H1 (cell line): Measurements from ENCODE around the gene ADD3. TPM values are rescaled to one million over a fixed set of nuclear protein-coding genes. Genes with fewer than 3 reads are reported as not detected.

Experiments
- CTCF ChIA-PET: fragments of 300-600 bp; sonication (Branson Sonifier 250); formaldehyde crosslinking; loops from one replicate; lab custom pipeline; 2021; ENCODE audit not compliant: partially characterized antibody; lab: Charles Lee
- POLR2A ChIA-PET: fragments of 300-600 bp; sonication (Branson Sonifier 250); formaldehyde crosslinking; loops from one replicate; lab custom pipeline; 2021; ENCODE audit warnings: inconsistent platforms; ENCODE audit not compliant: partially characterized antibody; lab: Charles Lee
- DNase-seq, 2 experiments: peaks; one replicate each; pipeline versions ENCODE4 v3.0.0 to v3.0.0-alpha.2; 2010 to 2022; ENCODE audit warnings: low spot score in 2 of 2, low read depth in 1 of 2, mixed read lengths in 1 of 2
- FAIRE-seq: peaks from 2 replicates; lab custom pipeline; 2011; peaks lifted over from hg19 to GRCh38; lab: Jason Lieb, UNC
- H2AFZ ChIP-seq: 2 replicates; pipeline ENCODE4 v1.8.1; 2012; ENCODE audit warnings: low read length, inconsistent platforms
- H2AK5ac ChIP-seq: 2 replicates; pipeline ENCODE4 v1.6.1; 2013; ENCODE audit warnings: low read depth, low read length
- H2BK120ac ChIP-seq: replicated peaks from 2 replicates; pipeline ENCODE3; 2013; ENCODE audit warnings: low read depth, low read length, inconsistent platforms
- H2BK12ac ChIP-seq: 2 replicates; pipeline ENCODE4 v1.6.1; 2013; ENCODE audit warnings: low read depth, low read length
- H2BK15ac ChIP-seq: 2 replicates; pipeline ENCODE4 v1.6.1; 2013; ENCODE audit warnings: low read length
- H2BK20ac ChIP-seq: 2 replicates; pipeline ENCODE4 v1.6.1; 2013; ENCODE audit warnings: low read length
- H2BK5ac ChIP-seq: 2 replicates; pipeline ENCODE4 v1.6.1; 2013; ENCODE audit warnings: low read depth, low read length
- H3K14ac ChIP-seq: 2 replicates; pipeline ENCODE4 v1.6.1; 2013; ENCODE audit warnings: inconsistent platforms; ENCODE audit not compliant: insufficient read length
- H3K18ac ChIP-seq: 2 replicates; pipeline ENCODE4 v1.6.1; 2013; ENCODE audit warnings: low read length; ENCODE audit errors: extremely low read depth
- H3K23ac ChIP-seq: 2 replicates; pipeline ENCODE4 v1.6.1; 2013; ENCODE audit warnings: inconsistent platforms; ENCODE audit not compliant: insufficient read length
- H3K23me2 ChIP-seq: 2 replicates; pipeline ENCODE4 v1.6.1; 2013; ENCODE audit warnings: low read depth, low read length
- H3K27ac ChIP-seq: 2 replicates; pipeline ENCODE4 v1.6.1; 2011; ENCODE audit warnings: low read depth, low read length, inconsistent platforms
- H3K27me3 ChIP-seq, 4 experiments: replicated peaks in 1 of 4; 1 replicate in 1 of 4; 2 replicates in 3 of 4; pipeline versions ENCODE4 v1.6.1 to v1.8.1; 2011 to 2013; ENCODE audit warnings: low read length in 3 of 4, mild to moderate bottlenecking in 3 of 4, inconsistent platforms in 2 of 4, mixed read lengths in 2 of 4, moderate library complexity in 1 of 4; ENCODE audit not compliant: control insufficient read depth in 3 of 4, insufficient read depth in 3 of 4; ENCODE audit errors: extremely low read depth in 1 of 4
- H3K36me3 ChIP-seq, 4 experiments: 2 replicates each; pipeline versions ENCODE4 v1.6.1 to v1.8.1; 2011 to 2013; ENCODE audit warnings: mild to moderate bottlenecking in 4 of 4, low read length in 3 of 4, moderate library complexity in 2 of 4, control low read depth in 1 of 4, inconsistent platforms in 1 of 4; ENCODE audit not compliant: insufficient read depth in 4 of 4, control insufficient read depth in 2 of 4
- H3K4ac ChIP-seq: replicated peaks from 2 replicates; pipeline ENCODE3; 2013; ENCODE audit warnings: low read length, low read depth, mixed read lengths, inconsistent platforms; ENCODE audit not compliant: insufficient read length
- H3K4me1 ChIP-seq, 4 experiments: replicated peaks in 1 of 4; 1 replicate in 1 of 4; 2 replicates in 3 of 4; pipeline versions ENCODE4 v1.6.1 to v1.8.1; 2011 to 2013; ENCODE audit warnings: low read length in 3 of 4, inconsistent platforms in 2 of 4, mixed read lengths in 1 of 4; ENCODE audit not compliant: insufficient read depth in 4 of 4, control insufficient read depth in 3 of 4
- H3K4me2 ChIP-seq, 2 experiments: 2 replicates each; pipeline versions ENCODE4 v1.6.1 to v1.8.1; 2011 to 2013; ENCODE audit warnings: low read depth in 2 of 2, low read length in 2 of 2, control low read depth in 1 of 2, inconsistent platforms in 1 of 2, mild to moderate bottlenecking in 1 of 2; ENCODE audit not compliant: insufficient read depth in 1 of 2
- H3K4me3 ChIP-seq, 4 experiments: fragments of 200-600, 300-600 bp in 1 of 4; sonication (generic), shearing (Covaris generic), sonication (Bioruptor Twin) in 1 of 4; 2 replicates each; pipeline versions ENCODE4 v1.5.1 to v1.8.1; 2011 to 2016; ENCODE audit warnings: low read length in 4 of 4, low read depth in 3 of 4, control low read depth in 2 of 4, inconsistent platforms in 2 of 4, mild to moderate bottlenecking in 2 of 4, mixed read lengths in 1 of 4, moderate library complexity in 1 of 4; ENCODE audit not compliant: insufficient read depth in 2 of 4; ENCODE audit errors: extremely low read depth in 1 of 4
- H3K56ac ChIP-seq: replicated peaks from 2 replicates; pipeline ENCODE3; 2013; ENCODE audit warnings: low read depth, mild to moderate bottlenecking, mixed read lengths, low read length, inconsistent platforms; ENCODE audit not compliant: insufficient read length
- H3K79me1 ChIP-seq: 2 replicates; pipeline ENCODE4 v1.6.1; 2013; ENCODE audit warnings: low read depth, low read length, control low read depth
- H3K79me2 ChIP-seq, 2 experiments: 2 replicates each; pipeline versions ENCODE4 v1.6.1 to v1.8.1; 2012 to 2013; ENCODE audit warnings: low read length in 2 of 2, mild to moderate bottlenecking in 2 of 2, inconsistent platforms in 1 of 2; ENCODE audit not compliant: insufficient read depth in 2 of 2, control insufficient read depth in 1 of 2
- H3K9ac ChIP-seq, 4 experiments: replicated peaks in 1 of 4; 1 replicate in 1 of 4; 2 replicates in 3 of 4; pipeline versions ENCODE4 v1.6.1 to v1.8.1; 2011 to 2013; ENCODE audit warnings: low read depth in 3 of 4, low read length in 3 of 4, control low read depth in 2 of 4, mild to moderate bottlenecking in 2 of 4, moderate library complexity in 2 of 4, inconsistent platforms in 1 of 4; ENCODE audit errors: extremely low read depth in 1 of 4
- H3K9me3 ChIP-seq, 2 experiments: 2 replicates each; pipeline versions ENCODE4 v1.6.1 to v1.8.1; 2012 to 2013; ENCODE audit warnings: mild to moderate bottlenecking in 2 of 2, moderate library complexity in 2 of 2, control low read depth in 1 of 2, inconsistent platforms in 1 of 2, low read depth in 1 of 2, low read length in 1 of 2, mixed read lengths in 1 of 2; ENCODE audit not compliant: insufficient read depth in 2 of 2
- H4K20me1 ChIP-seq, 2 experiments: replicated peaks in 1 of 2; 2 replicates each; pipeline versions ENCODE3 to v1.8.1; 2011 to 2013; ENCODE audit warnings: inconsistent platforms in 2 of 2, low read length in 2 of 2, mild to moderate bottlenecking in 1 of 2; ENCODE audit not compliant: insufficient read depth in 2 of 2, control insufficient read depth in 1 of 2
- H4K5ac ChIP-seq: 2 replicates; pipeline ENCODE4 v1.6.1; 2013; ENCODE audit warnings: low read length, low read depth, mixed read lengths, inconsistent platforms; ENCODE audit not compliant: insufficient read length
- H4K8ac ChIP-seq: 2 replicates; pipeline ENCODE4 v1.8.0; 2013; ENCODE audit warnings: mild to moderate bottlenecking, moderate library complexity, low read length, inconsistent platforms; ENCODE audit not compliant: insufficient read depth; ENCODE audit errors: extremely low read depth
- H4K91ac ChIP-seq: replicated peaks from 2 replicates; pipeline ENCODE3; 2013; ENCODE audit warnings: low read length, mixed read lengths, inconsistent platforms; ENCODE audit not compliant: insufficient read length
- CTBP2 ChIP-seq: IDR thresholded peaks from 2 replicates; pipeline ENCODE4 v1.7.0; 2011; ENCODE audit warnings: borderline replicate concordance, mild to moderate bottlenecking, moderate library complexity, mixed read lengths, low read length; ENCODE audit not compliant: insufficient read depth, insufficient read length
- GABPA ChIP-seq: IDR thresholded peaks from 2 replicates; pipeline ENCODE4 v1.6.1; 2011; ENCODE audit warnings: mild to moderate bottlenecking, low read length, moderate library complexity, borderline replicate concordance; ENCODE audit not compliant: insufficient read depth
- KDM5A ChIP-seq: fragments of 200-600 bp; IDR thresholded peaks from 2 replicates; pipeline ENCODE4 v1.7.1; 2012; ENCODE audit warnings: mild to moderate bottlenecking, low read length, inconsistent platforms, mixed read lengths
- NRF1 ChIP-seq: IDR thresholded peaks from 2 replicates; pipeline ENCODE4 v1.6.1; 2011; ENCODE audit warnings: mild to moderate bottlenecking, low read depth, low read length, improper control_type of control experiment
- POLR2A ChIP-seq, 2 experiments: IDR thresholded peaks; 1 replicate in 1 of 2; 2 replicates in 1 of 2; pipeline ENCODE4 v1.6.1; 2011; ENCODE audit warnings: low read depth in 2 of 2, low read length in 2 of 2, mild to moderate bottlenecking in 2 of 2; ENCODE audit errors: control extremely low read depth in 1 of 2
- RAD21 ChIP-seq, 2 experiments: IDR thresholded peaks in 1 of 2; conservative IDR thresholded peaks in 1 of 2; 2 replicates each; pipeline ENCODE4 v1.6.1; 2011; ENCODE audit warnings: low read depth in 2 of 2, low read length in 2 of 2, improper control_type of control experiment in 1 of 2, inconsistent platforms in 1 of 2, mild to moderate bottlenecking in 1 of 2, moderate library complexity in 1 of 2
- SAP30 ChIP-seq: fragments of 300-600 bp; sonication (generic); IDR thresholded peaks from 2 replicates; pipeline ENCODE4 v1.7.1; 2012; ENCODE audit warnings: low read length, moderate library complexity, mild to moderate bottlenecking, inconsistent platforms; ENCODE audit not compliant: insufficient read depth, insufficient replicate concordance
- SIX5 ChIP-seq: IDR thresholded peaks from 2 replicates; pipeline ENCODE4 v1.6.1; 2011; ENCODE audit warnings: mild to moderate bottlenecking, low read depth, low read length
- TAF1 ChIP-seq: IDR thresholded peaks from 2 replicates; pipeline ENCODE4 v1.6.1; 2011; ENCODE audit warnings: mild to moderate bottlenecking, low read depth, low read length
- TBP ChIP-seq: IDR thresholded peaks from 2 replicates; pipeline ENCODE4 v1.6.1; 2011; ENCODE audit warnings: low read depth, low read length, improper control_type of control experiment
- USF2 ChIP-seq: IDR thresholded peaks from 2 replicates; pipeline ENCODE4 v1.6.1; 2011; ENCODE audit warnings: low read length, improper control_type of control experiment
- YY1 ChIP-seq: IDR thresholded peaks from 2 replicates; pipeline ENCODE4 v1.6.1; 2011; ENCODE audit warnings: low read depth, mild to moderate bottlenecking, low read length
- ZNF274 ChIP-seq: IDR thresholded peaks from 2 replicates; pipeline ENCODE4 v1.7.0; 2012; ENCODE audit warnings: low read length, borderline replicate concordance; ENCODE audit errors: extremely low read depth
- WGBS, 2 experiments: shearing (Covaris generic) in 1 of 2; methylation state at CpG; one replicate each; pipeline versions ENCODE4 v1.1.6 to v1.1.7; 2013 to 2015; ENCODE audit warnings: low lambda C conversion rate in 2 of 2, mixed read lengths in 2 of 2, inconsistent platforms in 1 of 2, low coverage in 1 of 2, missing lambda C conversion rate in 1 of 2; ENCODE audit not compliant: insufficient replicate concordance in 2 of 2, insufficient coverage in 1 of 2, insufficient read length in 1 of 2; ENCODE audit errors: extremely low coverage in 1 of 2, missing lambda C conversion rate in 1 of 2; 5-methylcytosine and 5-hydroxymethylcytosine counted together
- polyA plus RNA-seq, 7 experiments: library from polyadenylated mRNA; depleted of rRNA in 3 of 7; stranded (reverse) in 5 of 7; unstranded in 2 of 7; fragments of >200 nt in 5 of 7; fragments of 200-250 nt in 2 of 7; gene quantifications; 1 replicate in 5 of 7; 2 replicates in 1 of 7; 4 replicates in 1 of 7; pipeline versions ENCODE4 v1.2.1 to v1.2.3, GENCODE V29; 2011 to 2013; ENCODE audit warnings: missing spikeins in 2 of 7, mixed read lengths in 2 of 7
- total RNA-seq: library from RNA; stranded (reverse); fragmentation: NEBNext Ultra II Directional; extraction: Animal tissue kit (Norgen Biotek cat#: 25700); gene quantifications from 2 replicates; pipeline ENCODE4 v1.2.1, GENCODE V29; 2021

The ADD3 gene
- total and polyA plus RNA-seq, 2 of the 8 experiments (the other 6 are each of a cell fraction or from before 2014, with no cell fraction given): 44.7 to 85.6 TPM

- no peak overlapping the region for H2BK20ac ChIP-seq
- no peak overlapping the region for H3K23ac ChIP-seq
- H3K79me2 ChIP-seq: no peaks in the 10 kb centered on the region
- H2BK120ac ChIP-seq: no peak overlapping the region
- H4K5ac ChIP-seq: no peak overlapping the region
- H3K14ac ChIP-seq: no peak overlapping the region
- peaks cover 0 to under 1% of the 10 kb centered on the region in 2 experiments for H4K20me1 ChIP-seq
- peak; percentile 100 for FAIRE-seq
- H2BK5ac ChIP-seq: no peak overlapping the region
- no peak overlapping the region for H3K4ac ChIP-seq
- H3K56ac ChIP-seq: no peak overlapping the region
- H4K8ac ChIP-seq: no peak overlapping the region
- H3K18ac ChIP-seq: no peak overlapping the region
- H3K4me2 ChIP-seq: no peak overlapping the region
- H3K36me3 ChIP-seq: peaks cover 0 to 10% (median 7%) of the 10 kb centered on the region in 4 experiments; a peak in 4 of 8 replicates
- H3K23me2 ChIP-seq: no peaks in the 10 kb centered on the region
- no peaks in the 10 kb centered on the region for H3K9me3 ChIP-seq
- H2BK15ac ChIP-seq: no peak overlapping the region
- ChIA-PET POLR2A (no interaction called here), CTCF (interaction anchor here (0.6 to 11.5 kb wide), 49 partner anchors 10 to 270 kb away, joined by 3 to 173 read pairs (median 6); no protein-coding TSS in a partner anchor)
- 20% methylated on average over 2 of the region's 2 CpGs; no CpG with 5 or more reads in 1 of the 2 experiments for WGBS, 2 experiments
- no peak overlapping the region for H2AK5ac ChIP-seq
- H3K4me3 ChIP-seq: no peak overlapping the region
- no peaks in the 10 kb centered on the region for H3K79me1 ChIP-seq
- H3K4me1 ChIP-seq: 0 out of 7 replicates have a peak, but pooled peaks cover 0 to 2% (median 0%) of the 10 kb centered on the region in 4 experiments
- H3K27ac ChIP-seq: no peak overlapping the region
- H4K91ac ChIP-seq: no peak overlapping the region
- DNase-seq: no peak
- no peak overlapping the region for H2BK12ac ChIP-seq
- no peak overlapping the region for H3K9ac ChIP-seq
- no peak overlapping the region for H2AFZ ChIP-seq
- H3K27me3 ChIP-seq: no peaks in the 10 kb centered on the region
- TF ChIP-seq SIX5 (no peak), POLR2A (IDR thresholded peaks at IDR 0.05; ENCODE audit: control extremely low read depth in 1 of 2, low read depth in 2 of 2, low read length in 2 of 2) (no peak), GABPA (no peak), RAD21 (IDR thresholded peaks at IDR 0.05 in 1 of 2, conservative IDR thresholded peaks at IDR 0.05 in 1 of 2; ENCODE audit: low read depth in 2 of 2, low read length in 2 of 2) (peak; percentile 86 to 87), YY1 (peak; percentile 39; the same call in 1 of the 2 replicates), TBP (no peak), ZNF274 (no peak), NRF1 (no peak), KDM5A (no peak), USF2 (no peak), TAF1 (no peak), SAP30 (no peak), CTBP2 (no peak)
Observed at GRCh38 chr10:110137142-110137545, 129.4 kb downstream of the ADD3 start.
